Motor neuron (in vitro differentiated cells): Measurements from ENCODE around the gene CASK. TPM values are rescaled to one million over a fixed set of nuclear protein-coding genes. Genes with fewer than 3 reads are reported as not detected.

Experiments used
- ATAC-seq, 8 experiments: fragments of 200-7000 bp; cut with Tn5 transposase; replicated peaks in 6 of 8; 2 replicates each; pipeline ENCODE4 v1.8.0; 2021; ENCODE audit warnings: mild to moderate bottlenecking in 8 of 8, moderate library complexity in 8 of 8
- H3K27ac ChIP-seq, 2 donors: fragments of 250-450 bp; sonication (Bioruptor Pico); 2 replicates each; pipeline ENCODE4 v1.9.0; 2021; ENCODE audit warnings: antibody characterized with exemption in 2 of 2, mild to moderate bottlenecking in 2 of 2, moderate library complexity in 1 of 2
- H3K4me1 ChIP-seq, 2 donors: fragments of 250-450 bp; sonication (Bioruptor Pico); replicated peaks in 1 of 2; 2 replicates each; pipeline ENCODE4 v1.6.1; 2021; ENCODE audit warnings: antibody characterized with exemption in 2 of 2, mild to moderate bottlenecking in 2 of 2, moderate library complexity in 1 of 2
- H3K4me3 ChIP-seq, 5 donors: fragments of 250-450 bp; sonication (Bioruptor Pico); 2 replicates each; pipeline ENCODE4 v1.9.0; 2021; ENCODE audit warnings: antibody characterized with exemption in 5 of 5, mild to moderate bottlenecking in 5 of 5, moderate library complexity in 4 of 5
- WGBS, 10 experiments: fragments of 450-650 bp; shearing (Covaris generic); methylation state at CpG; one replicate each; pipeline ENCODE4 v1.0.0; 2022; 5-methylcytosine and 5-hydroxymethylcytosine counted together
- in situ Hi-C, 9 experiments: fragments of 400-800 bp; cut with MboI; loops; one replicate each; pipeline ENCODE4 v1.15.0; 2021; ENCODE audit warnings: low sequenced_read_pairs in 9 of 9, low pct_unique_long_range_greater_than_20kb in 2 of 9; ENCODE audit not compliant: unreplicated experiment in 9 of 9
- total RNA-seq, 8 experiments: library from RNA; unstranded; fragments of 300-600 nt; gene quantifications; 2 replicates each; pipeline versions ENCODE4 v1.2.3 to v1.2.4, GENCODE V29; 2022

Gene CASK
- total RNA-seq, 8 experiments from 2014 or later, result 15.6 to 51.7 (median 41.5) TPM

DNA sequence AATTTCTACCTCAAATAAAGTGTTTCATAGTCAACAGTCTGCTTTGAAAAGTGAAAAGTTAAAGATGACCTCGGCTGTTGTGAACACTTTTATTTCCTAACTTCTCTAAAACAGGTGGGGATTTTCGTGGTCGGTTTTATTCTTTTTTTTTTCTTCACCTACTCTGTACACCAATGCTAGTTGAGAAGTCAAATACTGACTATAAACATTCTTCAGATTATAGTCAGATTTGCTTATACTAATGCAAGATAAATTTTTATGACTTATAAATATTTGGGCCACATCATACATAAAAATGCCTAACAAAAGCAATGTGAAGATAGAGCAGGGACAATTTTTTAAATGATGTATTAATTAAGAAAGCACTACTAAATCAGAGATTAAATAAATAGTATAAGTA lies 332.7 kb downstream of the CASK start:
- WGBS, 10 experiments, result 33 to 100% (median 88%) methylated on average over 1 to 3 of the region's 3 CpGs; no CpG with 5 or more reads in 2 of the 10 experiments

DNA sequence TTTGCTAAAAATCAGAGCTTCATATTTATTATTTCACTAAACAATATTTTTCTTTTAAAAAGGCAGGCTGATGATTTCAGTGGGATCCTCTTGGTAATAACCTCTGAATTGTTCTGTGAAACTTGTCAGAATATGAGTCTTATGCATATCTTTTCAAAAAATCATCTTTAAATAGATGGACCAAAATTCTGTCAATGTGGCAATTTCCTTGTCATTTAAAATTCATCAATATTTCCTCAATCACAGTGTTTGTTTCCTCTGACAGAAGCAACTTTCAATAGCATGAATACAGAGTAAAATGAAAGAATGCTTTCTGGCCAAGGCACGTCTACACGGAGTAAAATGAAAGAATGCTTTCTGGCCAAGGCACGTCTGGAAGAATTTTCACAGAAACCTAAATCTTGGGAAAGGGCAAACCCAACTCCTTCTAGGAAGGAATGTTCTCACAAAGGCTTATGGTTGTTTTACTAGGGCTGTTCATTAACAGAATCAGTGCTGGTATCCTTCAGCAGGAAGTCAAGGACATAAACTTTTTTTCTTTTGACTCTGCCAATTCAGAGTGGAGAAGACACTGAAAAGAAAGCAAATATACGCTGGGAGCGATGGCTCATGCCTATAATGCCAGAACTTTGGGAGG lies 333.6 kb downstream of the CASK start:
- Histone ChIP-seq H3K4me3 (no peak overlapping the region), H3K4me1 (no peaks in the 10 kb centered on the region), H3K27ac (no peak overlapping the region)
- no peak for ATAC-seq
- WGBS, 10 experiments, result 16 to 70% methylated on average over 2 to 5 of the region's 5 CpGs; no CpG with 5 or more reads in 8 of the 10 experiments
- in situ Hi-C loops, result no loop called here

More for the DNA sequence above, 332.7 kb downstream of the CASK start:
- no peak overlapping the region for H3K4me3 ChIP-seq
- no peaks in the 10 kb centered on the region for H3K4me1 ChIP-seq
- no peak overlapping the region for H3K27ac ChIP-seq
- ATAC-seq, result no peak
- in situ Hi-C loops, result no loop called here

DNA sequence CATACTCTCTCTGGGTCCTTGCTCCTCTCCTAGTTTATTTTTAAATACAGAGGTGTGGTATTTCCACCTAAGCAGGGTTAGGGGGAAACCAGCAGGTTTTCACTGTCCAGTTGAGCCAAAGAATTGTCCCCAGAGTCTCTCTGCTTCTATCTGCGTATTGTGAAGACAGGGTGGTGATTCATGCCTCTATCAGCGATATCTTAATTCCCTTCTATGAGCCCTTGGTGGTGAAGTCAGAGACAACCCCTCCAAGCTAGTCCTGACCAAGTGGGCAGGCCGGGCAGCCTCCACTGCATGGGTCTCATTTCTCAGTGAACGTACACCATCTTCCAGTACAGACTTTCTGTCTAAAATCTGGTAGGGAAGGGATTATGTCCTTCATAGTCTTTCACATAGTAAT lies 335.1 kb downstream of the CASK start:
- Histone ChIP-seq H3K27ac (no peak overlapping the region), H3K4me1 (no peaks in the 10 kb centered on the region), H3K4me3 (no peak overlapping the region)
- WGBS, 10 experiments, result 61 to 100% (median 93%) methylated on average over 1 to 4 of the region's 4 CpGs; no CpG with 5 or more reads in 7 of the 10 experiments
- in situ Hi-C loops, result no loop called here
- peak in 1 of 8 experiments; percentile 31 for ATAC-seq

DNA sequence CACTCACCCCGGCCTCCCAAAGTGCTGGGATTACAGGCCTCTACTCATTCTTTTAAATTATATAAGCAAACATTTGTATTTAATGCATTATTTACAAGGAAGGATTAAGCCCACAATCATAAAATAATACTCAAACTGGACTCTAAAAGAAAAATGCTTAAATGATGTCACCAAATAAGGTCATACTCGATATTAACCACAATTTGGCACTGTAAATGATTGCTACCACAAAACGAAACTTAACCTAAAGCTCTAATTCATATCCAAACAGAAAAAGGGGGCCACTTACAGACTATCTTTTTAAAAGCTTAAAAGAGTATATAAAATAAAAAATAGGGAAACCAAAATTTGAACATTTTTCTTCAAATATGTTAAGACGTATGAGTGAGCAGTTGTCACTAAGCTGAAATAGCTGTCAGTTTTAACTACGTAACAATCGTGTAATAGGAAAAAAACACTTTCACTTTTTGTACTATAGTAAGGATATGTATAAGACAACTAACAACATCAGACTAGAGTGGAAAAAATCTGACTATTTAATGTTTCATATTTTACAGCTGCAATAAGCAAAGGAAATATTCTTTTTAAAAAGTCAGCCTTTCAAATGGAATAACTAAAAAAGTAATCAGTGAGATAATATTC lies 342.8 kb downstream of the CASK start:
- Histone ChIP-seq H3K4me1 (no peaks in the 10 kb centered on the region), H3K27ac (no peak overlapping the region), H3K4me3 (no peak overlapping the region)
- no peak for ATAC-seq
- WGBS, 10 experiments, result 60 to 100% (median 94%) methylated on average over 1 to 6 of the region's 6 CpGs; no CpG with 5 or more reads in 2 of the 10 experiments
- in situ Hi-C loops, result no loop called here

DNA sequence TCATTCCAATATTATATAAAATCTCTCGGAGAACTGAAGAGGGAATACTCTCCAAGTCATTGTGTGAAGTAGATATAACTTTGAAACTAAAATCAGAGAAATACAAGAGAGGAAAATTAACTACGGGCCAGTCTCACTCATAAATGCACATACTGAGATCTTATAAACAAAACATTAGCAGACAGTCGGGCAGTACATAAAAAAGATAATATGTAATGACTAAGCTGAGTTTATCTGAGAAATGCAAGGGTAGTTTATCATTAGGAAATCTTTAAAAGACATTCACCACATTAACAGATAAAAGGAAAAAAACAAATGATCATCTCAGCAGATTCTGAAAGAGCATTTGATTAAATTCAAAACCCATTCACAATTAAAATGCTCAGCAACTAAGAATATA lies 359.5 kb downstream of the CASK start:
- H3K4me3 ChIP-seq, result no peak overlapping the region
- no peak for ATAC-seq
- no peaks in the 10 kb centered on the region for H3K4me1 ChIP-seq
- in situ Hi-C loops, result loop anchor here in 1 of 9 experiments (25.0 kb wide), 1 partner anchor 173 kb away; no protein-coding TSS in a partner anchor
- WGBS, 10 experiments, result 0 to 100% (median 46%) methylated on average over 1 to 3 of the region's 3 CpGs; no CpG with 5 or more reads in 2 of the 10 experiments
- no peak overlapping the region for H3K27ac ChIP-seq

DNA sequence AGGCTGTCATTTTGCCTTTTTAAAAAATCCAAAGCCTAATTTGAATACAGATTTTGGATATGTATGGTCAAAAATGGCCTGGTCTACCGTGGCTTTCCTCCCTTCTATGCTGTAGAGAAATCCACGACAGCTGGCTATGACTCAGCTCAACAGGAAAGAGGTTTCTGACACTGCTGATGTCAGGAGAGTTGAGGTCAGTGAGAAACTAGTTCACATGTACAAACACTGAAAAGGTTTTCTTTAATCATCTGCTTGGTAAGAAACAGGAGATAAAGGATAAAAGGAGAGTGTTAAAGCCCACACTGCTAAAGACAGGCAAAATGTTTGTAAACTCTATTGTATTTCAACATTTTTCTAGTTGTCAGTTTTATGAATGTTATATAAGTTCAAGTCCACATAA lies 362.3 kb downstream of the CASK start:
- peak in 7 of 8 experiments; percentile 55 to 89 (median 83) for ATAC-seq
- 20 to 38% methylated on average over 1 to 2 of the region's 2 CpGs; no CpG with 5 or more reads in 8 of the 10 experiments for WGBS, 10 experiments
- no peaks in the 10 kb centered on the region for H3K4me1 ChIP-seq
- no peak overlapping the region for H3K4me3 ChIP-seq
- in situ Hi-C loops, result loop anchor here in 1 of 9 experiments (25.0 kb wide), 1 partner anchor 176 kb away; no protein-coding TSS in a partner anchor
- no peak overlapping the region for H3K27ac ChIP-seq

DNA sequence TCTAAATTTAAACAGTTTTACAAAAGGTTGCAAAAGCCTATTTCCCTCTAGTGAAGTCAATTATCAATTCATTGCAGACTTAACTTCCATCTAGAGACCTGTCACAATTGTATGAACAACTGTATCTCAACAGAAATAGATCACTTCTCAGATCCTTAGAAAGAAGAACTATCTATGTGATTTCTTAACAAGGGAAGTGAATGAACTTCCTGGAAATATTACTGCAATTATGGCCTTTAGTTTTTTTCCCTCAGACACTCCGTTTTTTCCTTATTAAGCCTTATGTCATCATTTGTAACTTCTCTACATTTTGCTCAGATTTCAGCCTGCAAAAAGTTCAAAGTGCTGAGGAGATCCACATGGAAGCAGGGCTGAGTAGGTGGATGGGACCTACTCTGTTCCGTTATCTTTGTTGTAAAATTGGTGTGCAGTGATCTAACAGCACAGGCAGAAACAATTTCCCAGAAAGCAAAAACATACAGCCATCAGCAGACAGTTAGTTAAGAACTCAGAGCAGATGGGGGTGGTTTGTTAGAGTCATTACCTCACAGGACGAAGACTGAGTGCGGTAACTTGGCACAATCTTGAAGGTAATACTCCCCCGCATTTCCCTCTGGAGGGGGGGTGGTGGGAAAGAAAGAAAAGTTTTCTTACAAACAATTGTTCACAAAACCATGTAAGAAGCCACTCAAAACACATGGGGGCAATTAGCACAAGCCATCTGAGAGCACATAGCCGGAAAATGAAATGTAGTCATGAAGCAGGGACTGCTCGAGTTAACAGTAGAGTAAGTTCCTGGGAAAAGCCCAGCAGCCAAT lies 363.9 kb downstream of the CASK start:
- in situ Hi-C loops, result loop anchor here in 1 of 9 experiments (25.0 kb wide), 1 partner anchor 178 kb away; no protein-coding TSS in a partner anchor
- no peak overlapping the region for H3K27ac ChIP-seq
- no peak overlapping the region for H3K4me3 ChIP-seq
- no peak for ATAC-seq
- H3K4me1 ChIP-seq, result no peaks in the 10 kb centered on the region
- WGBS, 10 experiments, result 0 to 91% (median 50%) methylated on average over 1 to 7 of the region's 7 CpGs; no CpG with 5 or more reads in 4 of the 10 experiments

DNA sequence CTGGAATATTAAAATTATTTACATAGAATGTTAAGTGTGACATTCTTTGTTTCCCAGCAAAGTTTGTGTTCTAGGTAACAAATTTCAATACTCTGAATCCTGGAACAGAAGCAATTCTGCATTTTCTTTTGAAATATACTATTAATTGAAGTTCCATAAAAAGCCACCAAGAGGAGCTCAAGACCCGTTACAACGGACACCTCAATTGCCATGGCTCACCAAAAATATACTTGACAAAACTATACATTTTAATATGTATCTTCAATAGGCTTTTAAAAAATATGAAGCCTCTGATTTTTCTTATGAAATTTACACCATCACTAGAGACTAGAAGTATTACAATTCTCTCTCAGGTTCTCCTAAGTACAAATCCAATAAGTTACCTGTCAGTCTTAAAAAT lies 364.8 kb downstream of the CASK start:
- ATAC-seq, result no peak
- no peak overlapping the region for H3K27ac ChIP-seq
- 0 to 88% (median 67%) methylated on average over 1 to 2 of the region's 2 CpGs; no CpG with 5 or more reads in 4 of the 10 experiments for WGBS, 10 experiments

DNA sequence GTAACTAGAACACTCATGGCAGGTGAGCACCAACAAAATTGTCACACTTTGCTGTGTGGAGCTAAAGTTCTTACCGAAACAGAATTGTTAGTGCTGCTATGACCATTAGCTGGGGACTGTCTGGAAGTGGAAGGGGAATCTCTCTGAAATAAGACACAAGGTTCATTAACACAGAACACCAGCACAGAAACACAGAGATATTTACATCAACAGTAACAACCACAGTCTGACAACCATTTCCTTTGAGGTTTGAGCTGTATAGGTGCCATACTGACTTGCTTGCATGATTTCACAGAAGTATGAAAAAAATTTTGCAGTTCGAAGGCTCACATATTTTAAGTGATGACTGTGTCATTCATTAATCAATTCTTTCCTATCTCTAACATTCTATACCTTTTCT lies 366.4 kb downstream of the CASK start:
- no peak for ATAC-seq
- WGBS, 10 experiments, result 44 to 87% methylated on average over 2 of the region's 2 CpGs; no CpG with 5 or more reads in 8 of the 10 experiments
- in situ Hi-C loops, result loop anchor here in 1 of 9 experiments (25.0 kb wide), 1 partner anchor 180 kb away; no protein-coding TSS in a partner anchor
- H3K27ac ChIP-seq, result no peak overlapping the region
- no peaks in the 10 kb centered on the region for H3K4me1 ChIP-seq
- H3K4me3 ChIP-seq, result no peak overlapping the region

More for the DNA sequence above, 364.8 kb downstream of the CASK start:
- Histone ChIP-seq H3K4me3 (no peak overlapping the region), H3K4me1 (no peaks in the 10 kb centered on the region)
- in situ Hi-C loops, result loop anchor here in 1 of 9 experiments (25.0 kb wide), 1 partner anchor 179 kb away; no protein-coding TSS in a partner anchor

DNA sequence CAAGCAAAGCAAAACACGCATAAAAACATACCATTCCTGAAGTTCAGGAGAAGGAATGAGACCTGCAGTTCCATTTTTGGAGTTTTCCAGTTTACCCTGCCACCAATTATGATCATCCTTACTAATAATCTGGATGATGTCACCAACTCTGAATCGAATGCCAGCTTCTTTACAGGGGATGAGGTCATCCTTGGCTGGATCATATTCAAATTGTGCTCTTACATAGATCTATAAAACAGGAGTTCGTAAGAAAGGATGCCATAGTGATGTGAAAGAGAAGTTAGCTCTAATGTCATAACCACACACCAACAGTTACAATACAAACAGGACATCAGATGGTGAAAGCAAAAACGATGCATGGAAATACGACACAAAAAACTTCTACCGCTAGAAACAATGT lies 369.7 kb downstream of the CASK start:
- WGBS, 10 experiments, result 24 to 100% (median 94%) methylated on average over 1 to 5 of the region's 6 CpGs; no CpG with 5 or more reads in 3 of the 10 experiments
- in situ Hi-C loops, result loop anchor here in 1 of 9 experiments (25.0 kb wide), 1 partner anchor 184 kb away; no protein-coding TSS in a partner anchor
- peak in 3 of 8 experiments; percentile 46 to 81 (median 62) for ATAC-seq
- H3K27ac ChIP-seq, result no peak overlapping the region
- no peak overlapping the region for H3K4me3 ChIP-seq
- H3K4me1 ChIP-seq, result no peaks in the 10 kb centered on the region

DNA sequence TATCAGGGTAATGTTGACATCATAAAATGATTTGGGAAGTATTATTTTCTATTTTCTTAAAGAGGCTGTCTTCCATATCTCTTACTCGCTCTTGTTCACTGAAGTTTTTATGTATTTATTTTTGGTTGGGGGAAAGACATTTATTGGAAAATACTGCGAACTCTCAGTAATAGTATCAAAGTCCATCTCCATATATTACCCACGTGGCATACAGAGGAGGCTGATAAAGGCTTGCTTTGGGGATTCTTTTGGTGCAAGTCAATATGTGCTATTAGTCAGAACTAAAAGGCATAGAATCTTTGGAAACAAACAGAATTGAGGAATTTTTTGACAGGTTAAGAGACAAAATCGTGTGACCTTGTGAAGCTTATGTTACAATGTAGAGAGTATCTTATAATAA lies 374.9 kb downstream of the CASK start:
- in situ Hi-C loops, result no loop called here
- no peaks in the 10 kb centered on the region for H3K4me1 ChIP-seq
- ATAC-seq, result no peak
- no peak overlapping the region for H3K4me3 ChIP-seq
- 35 to 100% (median 93%) methylated on average over 1 to 4 of the region's 4 CpGs; no CpG with 5 or more reads in 2 of the 10 experiments for whole genome bisulfite sequencing, 10 experiments
- H3K27ac ChIP-seq, result no peak overlapping the region

DNA sequence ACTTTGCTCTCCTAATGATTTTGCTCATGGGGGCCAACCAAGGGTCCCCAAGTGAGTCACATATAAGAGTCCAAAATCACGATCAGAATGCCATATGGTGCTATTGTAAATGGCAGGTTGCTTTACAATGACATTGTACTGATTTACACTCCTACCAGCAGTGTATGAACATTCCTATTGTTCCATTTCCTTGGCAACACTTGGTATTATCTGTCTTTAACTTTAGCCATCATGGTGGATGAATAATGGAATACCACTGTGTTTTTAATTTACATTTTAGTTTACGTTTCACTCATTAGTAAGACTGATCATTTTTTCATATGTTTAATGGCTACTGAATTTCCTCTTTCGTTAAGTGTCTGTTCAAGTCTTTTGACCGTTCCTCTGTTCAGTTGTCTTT lies 379.7 kb downstream of the CASK start:
- Histone ChIP-seq H3K27ac (no peak overlapping the region), H3K4me1 (no peaks in the 10 kb centered on the region), H3K4me3 (no peak overlapping the region)
- in situ Hi-C loops, result no loop called here
- ATAC-seq, result no peak
- WGBS, 10 experiments, result 60 to 100% (median 83%) methylated on average over 1 to 4 of the region's 4 CpGs; no CpG with 5 or more reads in 1 of the 10 experiments
